ENCODE data around the gene MRPL24. TPM values are rescaled to one million over a fixed set of nuclear protein-coding genes. Genes with fewer than 3 reads are reported as not detected.

The MRPL24 gene
- total and polyA plus RNA-seq, 9 of the 15 experiments (the other 6 are each of a cell fraction or from before 2014, with no cell fraction given), result 74.3 to 267 (median 113) TPM

DNA sequence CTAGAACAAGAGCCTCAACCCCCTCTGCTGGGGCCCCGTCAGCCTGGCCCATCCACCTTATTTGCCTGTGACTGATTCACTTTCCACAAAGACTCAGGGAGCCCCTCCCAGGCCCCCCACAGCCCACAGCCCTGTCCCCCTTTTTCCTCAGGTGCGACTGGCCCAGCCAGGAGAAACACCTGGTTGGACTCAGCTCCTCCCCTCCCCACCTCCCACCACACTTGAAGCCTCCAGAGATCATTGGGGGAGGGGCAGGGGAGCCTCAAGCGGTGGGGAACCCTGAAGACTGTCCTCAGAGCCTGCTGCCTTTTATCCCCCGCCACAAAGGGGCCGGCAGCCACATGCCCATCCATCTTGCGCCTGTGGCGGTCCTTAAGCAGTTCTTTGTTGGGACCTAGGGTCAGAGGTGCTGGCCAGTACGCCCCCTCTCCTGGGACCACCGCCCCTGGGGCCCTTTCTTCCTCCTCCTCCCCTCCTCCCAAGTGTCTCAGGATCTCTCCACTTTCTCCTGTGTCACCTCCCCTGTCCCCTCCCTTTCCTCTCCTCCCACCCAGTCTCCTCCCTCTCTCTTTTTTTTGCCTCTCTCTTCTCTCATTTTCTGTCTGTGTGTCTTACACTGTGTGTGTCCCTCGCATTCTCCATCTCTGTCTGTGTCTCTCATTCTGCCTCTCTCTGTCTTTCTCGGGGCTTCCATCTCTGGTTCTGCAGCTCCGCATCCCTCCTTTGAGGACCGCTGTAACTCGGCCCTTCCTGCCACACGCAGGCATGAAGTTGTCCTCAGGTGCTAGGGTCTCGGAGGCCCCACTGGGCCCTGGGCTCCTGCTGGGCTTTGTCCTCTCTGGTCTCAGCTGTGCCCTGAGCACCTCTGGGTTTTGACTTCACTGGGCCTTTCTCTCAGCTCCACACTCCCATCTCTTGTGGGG is 47.7 kb downstream of the MRPL24 start (continued):
- TF ChIP-seq, protein P1, sequence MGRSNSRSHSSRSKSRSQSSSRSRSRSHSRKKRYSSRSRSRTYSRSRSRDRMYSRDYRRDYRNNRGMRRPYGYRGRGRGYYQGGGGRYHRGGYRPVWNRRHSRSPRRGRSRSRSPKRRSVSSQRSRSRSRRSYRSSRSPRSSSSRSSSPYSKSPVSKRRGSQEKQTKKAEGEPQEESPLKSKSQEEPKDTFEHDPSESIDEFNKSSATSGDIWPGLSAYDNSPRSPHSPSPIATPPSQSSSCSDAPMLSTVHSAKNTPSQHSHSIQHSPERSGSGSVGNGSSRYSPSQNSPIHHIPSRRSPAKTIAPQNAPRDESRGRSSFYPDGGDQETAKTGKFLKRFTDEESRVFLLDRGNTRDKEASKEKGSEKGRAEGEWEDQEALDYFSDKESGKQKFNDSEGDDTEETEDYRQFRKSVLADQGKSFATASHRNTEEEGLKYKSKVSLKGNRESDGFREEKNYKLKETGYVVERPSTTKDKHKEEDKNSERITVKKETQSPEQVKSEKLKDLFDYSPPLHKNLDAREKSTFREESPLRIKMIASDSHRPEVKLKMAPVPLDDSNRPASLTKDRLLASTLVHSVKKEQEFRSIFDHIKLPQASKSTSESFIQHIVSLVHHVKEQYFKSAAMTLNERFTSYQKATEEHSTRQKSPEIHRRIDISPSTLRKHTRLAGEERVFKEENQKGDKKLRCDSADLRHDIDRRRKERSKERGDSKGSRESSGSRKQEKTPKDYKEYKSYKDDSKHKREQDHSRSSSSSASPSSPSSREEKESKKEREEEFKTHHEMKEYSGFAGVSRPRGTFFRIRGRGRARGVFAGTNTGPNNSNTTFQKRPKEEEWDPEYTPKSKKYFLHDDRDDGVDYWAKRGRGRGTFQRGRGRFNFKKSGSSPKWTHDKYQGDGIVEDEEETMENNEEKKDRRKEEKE (IDR thresholded peaks at IDR 0.05; ENCODE audit: borderline replicate concordance in 1 of 2, control insufficient read depth in 1 of 2, low read depth in 2 of 2, low read length in 1 of 2), result no peak
- TF ChIP-seq, protein P2, sequence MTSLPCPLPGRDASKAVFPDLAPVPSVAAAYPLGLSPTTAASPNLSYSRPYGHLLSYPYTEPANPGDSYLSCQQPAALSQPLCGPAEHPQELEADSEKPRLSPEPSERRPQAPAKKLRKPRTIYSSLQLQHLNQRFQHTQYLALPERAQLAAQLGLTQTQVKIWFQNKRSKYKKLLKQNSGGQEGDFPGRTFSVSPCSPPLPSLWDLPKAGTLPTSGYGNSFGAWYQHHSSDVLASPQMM (CRISPR knock-in tag; IDR thresholded peaks at IDR 0.05), result no peak
- TF ChIP-seq, protein P3, sequence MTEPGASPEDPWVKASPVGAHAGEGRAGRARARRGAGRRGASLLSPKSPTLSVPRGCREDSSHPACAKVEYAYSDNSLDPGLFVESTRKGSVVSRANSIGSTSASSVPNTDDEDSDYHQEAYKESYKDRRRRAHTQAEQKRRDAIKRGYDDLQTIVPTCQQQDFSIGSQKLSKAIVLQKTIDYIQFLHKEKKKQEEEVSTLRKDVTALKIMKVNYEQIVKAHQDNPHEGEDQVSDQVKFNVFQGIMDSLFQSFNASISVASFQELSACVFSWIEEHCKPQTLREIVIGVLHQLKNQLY (CRISPR knock-in tag; conservative IDR thresholded peaks at IDR 0.05), result no peak
- TF ChIP-seq RBM14 (IDR thresholded peaks at IDR 0.05; ENCODE audit: borderline replicate concordance, insufficient read depth, low read depth, low read length), result no peak
- no peak for TF ChIP-seq SMARCB1 (IDR thresholded peaks at IDR 0.05; ENCODE audit: insufficient read length, low read depth)
- TF ChIP-seq, protein P4, sequence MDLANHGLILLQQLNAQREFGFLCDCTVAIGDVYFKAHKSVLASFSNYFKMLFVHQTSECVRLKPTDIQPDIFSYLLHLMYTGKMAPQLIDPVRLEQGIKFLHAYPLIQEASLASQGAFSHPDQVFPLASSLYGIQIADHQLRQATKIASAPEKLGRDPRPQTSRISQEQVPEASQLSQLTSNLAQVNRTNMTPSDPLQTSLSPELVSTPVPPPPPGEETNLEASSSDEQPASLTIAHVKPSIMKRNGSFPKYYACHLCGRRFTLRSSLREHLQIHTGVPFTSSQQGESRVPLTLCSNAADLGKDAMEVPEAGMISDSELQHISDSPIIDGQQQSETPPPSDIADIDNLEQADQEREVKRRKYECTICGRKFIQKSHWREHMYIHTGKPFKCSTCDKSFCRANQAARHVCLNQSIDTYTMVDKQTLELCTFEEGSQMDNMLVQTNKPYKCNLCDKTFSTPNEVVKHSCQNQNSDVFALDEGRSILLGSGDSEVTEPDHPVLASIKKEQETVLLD (IDR thresholded peaks at IDR 0.05), result peak; percentile 78; the same call in 1 of the 2 replicates
- no peak for TF ChIP-seq TSC22D4 (tag; IDR thresholded peaks at IDR 0.05)
- no peak for TF ChIP-seq TAF7 (tag; IDR thresholded peaks at IDR 0.05)
- peak; percentile 34; the same call in 1 of the 2 replicates for TF ChIP-seq ZNF316 (IDR thresholded peaks at IDR 0.05)
- 0 out of 2 replicates have a peak, but pooled peaks have one; percentile 28 for TF ChIP-seq CC2D1A (IDR thresholded peaks at IDR 0.05)
- no peak for TF ChIP-seq PYGO2 (tag; IDR thresholded peaks at IDR 0.05)
- no peak for TF ChIP-seq GABPA (tag; conservative IDR thresholded peaks at IDR 0.05; ENCODE audit: low read depth)
- no peak for TF ChIP-seq CBX8 (IDR thresholded peaks at IDR 0.05; ENCODE audit: borderline replicate concordance, extremely low read depth, low read depth, low read length, poor library complexity, severe bottlenecking)
- TF ChIP-seq NFIX (CRISPR knock-in tag; IDR thresholded peaks at IDR 0.05; ENCODE audit: low read depth), result no peak
- no peak for TF ChIP-seq ZNF75A (CRISPR knock-in tag; IDR thresholded peaks at IDR 0.05)
- peak; percentile 70 for TF ChIP-seq POLR2G (IDR thresholded peaks at IDR 0.05; ENCODE audit: low read depth, low read length)
